ENCODE data around the gene GSK3B. TPM values are rescaled to one million over a fixed set of nuclear protein-coding genes. Genes with fewer than 3 reads are reported as not detected.

Gene GSK3B
- total RNA-seq, 1 experiment from 2014 or later: 55.2 TPM

DNA sequence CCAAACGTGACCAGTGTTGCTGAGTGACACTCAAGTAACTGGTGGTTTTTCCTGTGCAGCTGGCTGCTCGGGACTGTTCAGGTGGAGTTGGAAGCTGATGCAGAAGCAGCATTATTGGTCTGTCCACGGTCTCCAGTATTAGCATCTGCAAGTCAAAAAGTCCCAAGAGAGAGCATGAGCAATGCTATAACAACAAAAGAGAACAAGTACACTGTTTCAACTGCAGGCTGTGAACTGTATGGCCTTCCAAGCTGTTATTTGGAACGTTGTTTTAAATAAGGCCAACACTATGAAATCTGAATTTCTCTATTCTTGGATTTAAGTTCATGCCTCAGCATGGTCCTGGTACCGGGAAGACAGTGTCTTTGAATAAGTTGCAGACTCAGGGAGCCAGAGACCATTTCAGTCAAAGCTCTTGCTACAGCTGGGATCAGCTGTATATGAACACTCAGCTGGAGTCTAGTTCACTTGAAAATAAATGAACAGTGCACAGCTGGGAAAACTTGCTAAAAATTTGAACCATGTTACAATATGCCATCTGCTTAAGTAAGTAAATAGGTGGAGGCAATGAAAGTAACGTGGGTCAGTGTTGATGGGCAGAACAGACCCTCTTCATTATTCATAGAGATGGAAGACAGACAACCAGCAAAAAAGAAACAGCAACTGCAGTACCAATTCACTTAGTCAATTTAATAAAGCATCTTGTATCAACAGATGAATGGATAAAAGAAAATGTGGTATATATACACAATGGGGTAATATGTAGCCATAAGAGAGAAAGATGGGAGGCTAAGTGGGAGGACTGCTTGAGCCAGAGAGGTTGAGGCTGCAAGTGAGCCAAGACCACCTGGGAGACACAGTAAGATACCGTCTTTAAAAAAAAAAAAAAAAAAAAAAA is 267.3 kb downstream of the GSK3B start:
- in situ Hi-C loops (cut with HindIII; ENCODE audit: low pct_unique_long_range_greater_than_20kb, low sequenced_read_pairs): no loop called here
- DNase-seq (ENCODE audit: low read depth, low spot score): no peak

DNA sequence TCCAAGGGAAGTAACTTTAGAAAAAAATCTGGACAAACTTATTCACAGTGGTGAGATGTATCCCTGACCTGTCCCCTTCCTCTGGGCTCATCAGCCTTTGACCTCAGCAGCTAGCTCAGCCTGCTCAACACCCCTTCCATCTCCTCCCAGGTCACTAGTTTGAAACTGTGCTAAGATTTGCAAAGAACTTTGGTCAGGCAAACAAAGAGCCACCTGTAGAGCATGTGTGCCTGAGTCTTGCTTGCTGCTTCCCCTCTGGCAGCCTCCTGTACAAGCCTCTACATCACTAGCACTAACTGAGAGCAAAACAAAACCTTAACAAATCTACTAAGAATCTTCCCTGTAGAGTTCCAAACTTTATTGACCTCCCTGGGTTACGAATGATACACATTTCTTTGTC is 268.4 kb downstream of the GSK3B start:
- no peak for DNase-seq (ENCODE audit: low read depth, low spot score)
- in situ Hi-C loops (cut with HindIII; ENCODE audit: low pct_unique_long_range_greater_than_20kb, low sequenced_read_pairs): no loop called here

DNA sequence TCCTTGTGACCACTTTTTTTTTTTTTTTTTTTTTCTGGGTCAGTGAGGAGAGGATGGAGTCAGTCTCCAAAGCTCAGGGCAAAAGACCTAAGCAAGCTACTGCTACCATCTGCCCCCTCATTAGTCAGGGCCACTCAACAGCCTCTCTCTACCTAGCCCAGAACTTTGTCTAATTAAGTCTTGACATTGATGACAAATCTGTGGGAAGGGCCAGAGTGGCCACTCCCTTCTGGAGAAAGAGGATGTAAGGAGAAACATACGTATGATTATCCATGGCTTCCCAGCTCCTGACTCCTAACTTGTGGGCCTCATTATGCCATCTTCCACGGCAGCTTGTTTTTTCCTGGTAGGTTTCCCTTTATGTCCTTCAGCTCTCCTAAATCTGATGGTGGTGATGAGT is 274.4 kb downstream of the GSK3B start:
- no peak for DNase-seq (ENCODE audit: low read depth, low spot score)
- in situ Hi-C loops (cut with HindIII; ENCODE audit: low pct_unique_long_range_greater_than_20kb, low sequenced_read_pairs): no loop called here

DNA sequence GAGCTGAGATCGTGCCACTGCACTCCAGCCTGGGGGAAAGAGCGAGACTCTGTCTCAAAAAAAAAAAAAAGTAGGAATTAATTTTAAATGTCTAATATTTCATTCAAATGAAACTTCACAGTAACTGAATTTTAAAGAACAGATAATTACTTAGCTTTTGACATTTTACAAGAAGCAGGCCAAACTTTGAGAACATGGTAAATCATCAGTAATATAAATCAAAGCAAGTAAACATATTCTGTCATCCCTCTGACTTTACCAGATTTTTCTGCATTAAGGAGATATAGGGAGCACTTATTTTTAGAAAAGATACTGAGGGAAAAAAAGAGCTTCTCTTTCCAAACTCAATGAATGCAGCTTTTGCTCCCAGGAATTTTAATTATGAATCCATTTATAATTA is 275.3 kb downstream of the GSK3B start:
- in situ Hi-C loops (cut with HindIII; ENCODE audit: low pct_unique_long_range_greater_than_20kb, low sequenced_read_pairs): no loop called here
- DNase-seq (ENCODE audit: low read depth, low spot score): no peak

DNA sequence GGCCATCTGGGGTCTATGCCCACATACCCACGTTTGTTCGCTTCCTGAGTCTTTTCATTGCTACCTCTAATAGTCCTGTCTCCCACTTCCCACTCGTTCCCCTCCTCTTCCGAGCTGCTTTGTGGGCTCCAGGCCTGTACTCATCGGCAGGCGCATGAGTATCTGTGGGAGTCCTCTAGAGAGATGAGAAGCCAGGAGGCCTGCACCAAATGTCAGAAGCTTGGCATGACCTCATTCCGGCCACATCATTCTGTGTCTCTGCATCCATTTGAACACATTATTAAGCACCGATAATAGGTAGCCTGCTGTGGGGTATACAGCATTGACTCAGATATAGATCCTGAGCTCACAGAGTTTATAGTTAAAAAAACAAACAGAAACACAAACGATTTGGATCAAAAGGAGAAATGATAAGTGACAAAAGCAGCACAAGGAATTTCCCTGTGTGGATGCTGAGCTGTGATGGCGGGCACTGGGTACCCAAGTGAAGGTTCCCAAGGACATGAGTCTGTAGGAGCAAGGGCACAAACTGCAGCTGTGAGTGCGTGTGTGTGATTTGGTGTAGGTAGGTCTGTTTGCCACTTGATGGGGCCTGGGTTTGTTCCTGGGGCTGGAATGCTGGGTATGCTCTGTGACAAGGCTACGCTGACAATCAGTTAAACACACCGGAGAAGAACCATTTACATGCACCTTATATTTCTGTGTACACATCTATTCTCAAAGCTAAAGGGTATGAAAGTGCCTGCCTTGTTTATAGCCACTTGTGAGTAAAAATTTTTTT is 276.5 kb downstream of the GSK3B start:
- in situ Hi-C loops (cut with HindIII; ENCODE audit: low pct_unique_long_range_greater_than_20kb, low sequenced_read_pairs): no loop called here
- DNase-seq (ENCODE audit: low read depth, low spot score): no peak

DNA sequence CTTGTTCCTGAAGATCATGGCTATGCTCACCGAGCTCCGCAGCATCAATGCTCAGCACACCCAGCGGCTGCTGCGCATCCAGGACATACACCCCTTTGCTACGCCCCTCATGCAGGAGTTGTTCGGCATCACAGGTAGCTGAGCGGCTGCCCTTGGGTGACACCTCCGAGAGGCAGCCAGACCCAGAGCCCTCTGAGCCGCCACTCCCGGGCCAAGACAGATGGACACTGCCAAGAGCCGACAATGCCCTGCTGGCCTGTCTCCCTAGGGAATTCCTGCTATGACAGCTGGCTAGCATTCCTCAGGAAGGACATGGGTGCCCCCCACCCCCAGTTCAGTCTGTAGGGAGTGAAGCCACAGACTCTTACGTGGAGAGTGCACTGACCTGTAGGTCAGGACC is 277.2 kb downstream of the GSK3B start:
- in situ Hi-C loops (cut with HindIII; ENCODE audit: low pct_unique_long_range_greater_than_20kb, low sequenced_read_pairs): no loop called here

DNA sequence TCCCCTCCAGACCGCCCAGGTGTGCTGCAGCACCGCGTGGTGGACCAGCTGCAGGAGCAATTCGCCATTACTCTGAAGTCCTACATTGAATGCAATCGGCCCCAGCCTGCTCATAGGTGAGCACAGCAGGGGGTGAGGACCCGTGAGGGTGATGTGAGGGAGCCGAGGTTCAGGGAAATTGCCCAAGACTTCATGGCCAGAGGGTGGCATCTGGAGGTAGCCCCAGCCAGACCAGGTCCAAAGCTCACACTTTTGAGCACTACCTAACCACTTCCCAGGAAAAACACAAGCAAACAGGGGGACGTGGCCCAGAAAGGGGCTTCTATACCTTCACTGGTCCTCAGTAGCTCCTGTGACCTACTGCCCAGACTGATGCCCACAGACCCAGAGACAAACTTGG is 278.5 kb downstream of the GSK3B start:
- in situ Hi-C loops (cut with HindIII; ENCODE audit: low pct_unique_long_range_greater_than_20kb, low sequenced_read_pairs): no loop called here
- no peak for DNase-seq (ENCODE audit: low read depth, low spot score)

More for the DNA sequence above, 277.2 kb downstream of the GSK3B start:
- no peak for DNase-seq (ENCODE audit: low read depth, low spot score)

DNA sequence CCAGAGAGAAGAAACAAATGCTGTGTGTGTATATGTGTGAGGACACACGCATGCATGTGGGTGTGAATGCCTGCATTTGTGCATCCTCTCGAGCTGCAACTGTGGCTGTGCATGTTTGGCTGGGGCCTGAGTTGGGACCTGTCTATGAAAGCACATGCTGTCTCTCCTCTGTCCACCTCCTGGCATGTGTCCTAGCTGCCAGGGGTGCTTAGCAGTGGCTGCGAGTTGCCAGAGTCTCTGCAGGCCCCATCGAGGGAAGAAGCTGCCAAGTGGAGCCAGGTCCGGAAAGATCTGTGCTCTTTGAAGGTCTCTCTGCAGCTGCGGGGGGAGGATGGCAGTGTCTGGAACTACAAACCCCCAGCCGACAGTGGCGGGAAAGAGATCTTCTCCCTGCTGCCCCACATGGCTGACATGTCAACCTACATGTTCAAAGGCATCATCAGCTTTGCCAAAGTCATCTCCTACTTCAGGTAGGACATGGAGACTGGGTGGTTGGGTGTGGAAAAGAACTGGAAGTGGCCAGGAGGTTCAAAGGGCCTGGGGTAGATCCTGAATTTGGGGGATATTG is 281.7 kb downstream of the GSK3B start:
- no peak for DNase-seq (ENCODE audit: low read depth, low spot score)
- in situ Hi-C loops (cut with HindIII; ENCODE audit: low pct_unique_long_range_greater_than_20kb, low sequenced_read_pairs): no loop called here

DNA sequence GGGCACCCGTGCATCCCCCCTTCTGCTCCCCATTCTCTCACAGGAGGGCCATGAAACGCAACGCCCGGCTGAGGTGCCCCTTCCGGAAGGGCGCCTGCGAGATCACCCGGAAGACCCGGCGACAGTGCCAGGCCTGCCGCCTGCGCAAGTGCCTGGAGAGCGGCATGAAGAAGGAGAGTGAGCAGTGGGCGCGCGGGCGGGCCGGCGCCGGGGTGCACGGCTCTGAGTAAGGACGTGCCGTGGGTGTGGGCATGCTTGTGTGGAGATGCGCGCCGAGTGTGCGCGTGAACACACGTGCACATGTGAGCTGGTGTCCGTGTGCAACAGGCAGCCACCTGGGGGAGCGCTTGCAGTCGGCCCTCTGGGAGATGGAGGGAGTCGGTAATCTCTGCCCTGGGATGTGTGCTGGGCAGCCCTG is 284.2 kb downstream of the GSK3B start:
- DNase-seq (ENCODE audit: low read depth, low spot score): no peak

DNA sequence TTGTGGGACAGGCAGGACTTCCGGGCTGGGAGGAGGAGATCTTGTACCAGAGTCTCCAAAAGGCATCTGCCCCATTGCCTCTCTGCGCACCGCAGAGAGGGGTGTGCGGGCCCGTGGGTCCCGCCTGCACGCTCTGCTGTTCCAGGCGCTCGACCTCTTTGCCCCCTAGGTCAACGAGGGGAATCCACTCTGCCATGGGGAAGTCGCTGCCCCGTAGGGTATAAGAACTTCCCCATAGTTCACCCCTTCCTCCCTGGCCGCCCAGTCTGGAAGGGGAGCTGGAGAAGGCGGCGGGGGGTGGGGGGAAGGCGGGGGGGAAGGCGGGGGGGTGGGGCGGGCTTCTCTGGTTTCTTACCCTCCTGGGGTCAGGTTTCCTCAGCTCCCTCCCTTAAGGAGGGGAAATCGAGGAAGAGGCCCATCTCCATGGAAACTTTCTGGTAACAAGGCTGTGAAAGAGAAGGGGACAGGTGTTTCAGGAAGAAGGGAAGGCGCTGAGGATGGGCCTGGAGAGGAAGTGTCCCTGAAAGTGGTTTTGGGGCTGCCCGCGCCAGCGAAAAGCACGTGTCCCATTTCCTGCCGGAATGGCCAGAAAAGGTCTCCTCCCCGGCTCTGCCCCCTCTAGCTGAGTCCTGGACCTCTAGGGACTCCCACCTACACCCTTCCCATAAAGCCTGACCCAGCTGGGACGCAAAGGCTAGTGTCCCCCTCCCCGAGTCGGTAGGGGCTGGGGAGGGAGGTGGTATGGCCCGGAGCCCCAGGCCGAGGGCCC is 284.8 kb downstream of the GSK3B start:
- DNase-seq (ENCODE audit: low read depth, low spot score): no peak
- in situ Hi-C loops (cut with HindIII; ENCODE audit: low pct_unique_long_range_greater_than_20kb, low sequenced_read_pairs): no loop called here

More for the DNA sequence above, 284.2 kb downstream of the GSK3B start:
- in situ Hi-C loops (cut with HindIII; ENCODE audit: low pct_unique_long_range_greater_than_20kb, low sequenced_read_pairs): no loop called here

DNA sequence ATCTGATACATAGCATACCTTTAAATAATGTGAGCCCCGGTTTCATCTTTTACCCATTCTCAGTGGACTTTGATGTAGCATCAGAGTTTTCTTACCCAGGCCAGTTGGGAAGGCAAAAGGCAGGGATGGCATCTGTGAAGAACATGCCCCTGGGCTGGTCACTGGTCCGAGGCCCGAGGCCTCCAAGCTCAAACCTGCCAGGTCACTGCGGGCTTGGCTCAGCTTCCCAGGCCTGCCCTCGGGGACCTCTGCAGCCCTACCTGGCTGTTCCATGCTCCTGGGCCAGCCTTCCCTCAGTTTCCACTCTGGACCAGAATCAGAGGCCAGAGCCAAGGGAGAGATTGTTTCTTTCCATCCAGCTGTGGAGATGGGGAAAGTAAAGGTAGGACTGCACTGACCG is 285.4 kb downstream of the GSK3B start:
- in situ Hi-C loops (cut with HindIII; ENCODE audit: low pct_unique_long_range_greater_than_20kb, low sequenced_read_pairs): no loop called here
- no peak for DNase-seq (ENCODE audit: low read depth, low spot score)

DNA sequence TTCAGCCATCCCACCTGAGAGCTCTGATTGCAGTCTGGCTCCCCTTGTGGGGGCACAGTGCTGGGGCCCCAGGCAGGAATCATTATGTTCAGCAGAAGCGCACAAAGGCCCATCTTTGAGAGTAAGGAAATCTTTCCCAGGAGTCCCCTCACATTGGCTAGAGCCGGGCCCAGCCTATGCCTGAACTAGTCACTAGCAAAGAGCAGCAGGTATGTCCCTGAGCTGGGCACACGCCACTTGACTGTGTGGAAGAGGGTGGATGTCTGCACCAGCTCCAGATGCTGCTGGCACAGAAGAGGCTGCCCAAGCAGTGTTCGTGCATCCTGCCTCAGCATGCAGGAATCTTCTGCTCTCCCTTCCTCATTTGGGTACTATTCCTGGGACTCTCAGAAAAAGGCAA is 286.0 kb downstream of the GSK3B start:
- in situ Hi-C loops (cut with HindIII; ENCODE audit: low pct_unique_long_range_greater_than_20kb, low sequenced_read_pairs): no loop called here

DNA sequence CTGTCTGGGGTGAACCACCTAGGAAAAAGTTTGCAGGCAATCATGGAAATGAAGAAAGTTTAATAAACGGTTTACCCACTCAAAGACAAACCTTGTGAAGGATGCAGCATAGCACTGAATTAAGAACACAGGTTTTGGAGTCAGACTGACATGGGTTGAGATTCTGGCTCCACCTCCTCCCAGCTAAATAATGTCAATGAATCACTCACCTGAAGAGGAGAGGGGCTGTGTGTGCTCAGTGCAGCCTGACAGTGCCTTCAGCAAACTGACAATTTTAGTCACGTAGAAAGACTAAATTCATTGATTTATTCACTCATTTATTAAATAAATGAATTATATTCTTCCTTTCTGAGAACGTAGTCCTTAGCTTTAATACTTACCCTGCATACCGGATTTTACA is 293.4 kb downstream of the GSK3B start:
- DNase-seq (ENCODE audit: low read depth, low spot score): no peak
- in situ Hi-C loops (cut with HindIII; ENCODE audit: low pct_unique_long_range_greater_than_20kb, low sequenced_read_pairs): no loop called here

More for the DNA sequence above, 286.0 kb downstream of the GSK3B start:
- no peak for DNase-seq (ENCODE audit: low read depth, low spot score)

DNA sequence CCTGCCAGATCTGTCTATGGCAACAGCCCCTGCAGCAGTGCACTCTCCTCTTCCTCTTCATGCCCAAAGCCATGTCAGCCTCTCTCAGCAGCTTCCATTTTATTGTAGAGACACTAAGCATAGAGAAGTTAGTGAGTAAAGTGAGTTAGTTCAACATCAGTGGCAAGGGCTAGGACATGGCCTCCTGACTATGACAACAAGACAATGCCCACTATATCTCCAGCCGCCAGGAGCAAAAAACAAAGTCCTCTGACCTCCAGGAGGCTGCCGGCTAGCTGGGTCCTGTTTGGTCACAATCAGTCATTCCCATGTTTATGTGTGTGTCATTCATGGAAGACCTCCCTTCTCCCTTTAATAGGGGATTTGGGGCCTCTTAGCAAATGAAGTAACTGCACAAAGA is 297.5 kb downstream of the GSK3B start:
- in situ Hi-C loops (cut with HindIII; ENCODE audit: low pct_unique_long_range_greater_than_20kb, low sequenced_read_pairs): no loop called here
- DNase-seq (ENCODE audit: low read depth, low spot score): no peak

DNA sequence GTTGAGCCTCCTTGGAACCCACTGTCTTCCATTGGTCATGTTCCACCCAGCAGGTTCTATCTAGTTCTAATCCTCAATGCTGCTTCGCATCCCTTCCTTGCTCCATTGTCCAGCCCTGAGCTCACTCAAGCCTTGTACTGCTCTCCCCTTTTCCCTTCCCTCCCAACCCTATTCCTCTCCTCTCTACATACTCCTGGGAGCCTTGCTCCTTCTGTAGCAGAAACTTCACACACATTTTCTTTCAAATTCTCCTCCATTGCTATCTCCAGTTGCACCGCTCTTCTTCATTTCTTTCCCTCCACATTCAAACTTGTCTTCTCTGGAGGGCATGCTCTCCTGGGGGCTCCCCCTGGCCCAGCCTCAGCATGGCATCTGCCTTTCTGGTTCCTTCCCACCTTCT is 297.9 kb downstream of the GSK3B start:
- no peak for DNase-seq (ENCODE audit: low read depth, low spot score)
- in situ Hi-C loops (cut with HindIII; ENCODE audit: low pct_unique_long_range_greater_than_20kb, low sequenced_read_pairs): no loop called here

DNA sequence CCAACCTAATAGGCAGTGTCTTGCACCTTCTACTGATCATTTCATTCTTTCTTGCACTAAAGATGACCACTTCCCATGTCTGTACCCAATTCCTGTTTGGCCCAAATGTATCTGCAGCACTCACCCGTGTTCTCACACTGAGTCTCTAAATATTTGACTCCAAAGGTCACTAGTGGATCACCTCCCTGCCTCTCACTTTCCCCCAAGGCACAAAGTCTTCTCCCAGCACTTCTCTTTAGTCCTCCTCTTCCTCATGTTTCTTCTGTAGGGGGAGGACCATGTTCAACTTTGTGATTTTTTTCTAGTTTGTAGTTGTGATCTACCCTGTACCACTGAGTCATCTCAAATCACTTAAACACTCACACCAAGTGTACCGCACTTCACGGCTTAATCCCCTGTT is 298.4 kb downstream of the GSK3B start:
- in situ Hi-C loops (cut with HindIII; ENCODE audit: low pct_unique_long_range_greater_than_20kb, low sequenced_read_pairs): no loop called here

DNA sequence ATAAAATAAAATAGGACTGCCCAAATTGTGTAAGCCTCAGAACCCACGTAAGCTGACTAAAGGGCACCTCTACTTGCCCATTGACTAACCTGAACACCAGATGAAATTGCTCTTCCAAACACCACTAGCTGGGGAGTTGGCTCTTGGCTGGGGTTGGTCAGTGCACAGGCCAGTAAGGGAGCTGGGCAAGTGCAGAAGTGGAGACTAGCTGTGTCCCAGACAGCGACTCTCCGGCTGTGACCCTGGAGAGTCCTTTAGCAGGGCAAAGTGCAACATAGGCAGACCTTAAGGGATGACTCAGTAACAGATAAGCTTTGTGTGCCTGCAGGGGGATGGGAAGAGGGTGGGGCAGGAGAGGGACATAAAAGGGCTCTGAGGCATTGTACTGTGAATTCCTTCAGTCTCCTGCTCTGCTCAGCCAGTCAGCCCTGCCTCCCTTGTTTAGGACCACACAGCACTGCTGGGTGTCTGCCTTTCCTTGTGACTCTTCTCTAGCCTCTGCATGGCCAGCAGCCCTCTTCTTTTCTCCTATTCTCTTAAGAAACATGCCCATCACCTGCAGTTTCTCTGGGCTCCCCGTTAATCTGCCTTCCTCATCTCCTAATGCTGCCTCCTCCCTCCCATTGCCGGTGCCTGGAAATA is 299.2 kb downstream of the GSK3B start:
- in situ Hi-C loops (cut with HindIII; ENCODE audit: low pct_unique_long_range_greater_than_20kb, low sequenced_read_pairs): no loop called here
- DNase-seq (ENCODE audit: low read depth, low spot score): peak; percentile 15

More for the DNA sequence above, 298.4 kb downstream of the GSK3B start:
- no peak for DNase-seq (ENCODE audit: low read depth, low spot score)

Data from SK-MEL-5 (cell line).